ENCODE results near the gene TNNI3.
"Not testable (repeated sequence)": the region's sequence is repeated elsewhere in the genome, so short reads cannot be mapped to it uniquely, and the experiment has no call there.

TNNI3 gene

GRCh38 chr19:55113570-55114039, 43.9 kb downstream of the TNNI3 start:
- no peak for DNase-seq (ENCODE audit: low read depth in 3 of 3)

- no peak for DNase-seq (ENCODE audit: low read depth in 3 of 3)
Observed at GRCh38 chr19:55112777-55113569, 44.6 kb downstream of the TNNI3 start.

- no peak for DNase-seq (ENCODE audit: low read depth in 3 of 3)
Observed at GRCh38 chr19:55112246-55112776, 45.2 kb downstream of the TNNI3 start.

- no peak for DNase-seq (ENCODE audit: low read depth in 3 of 3)
Observed at GRCh38 chr19:55111238-55111831, 46.2 kb downstream of the TNNI3 start.

- DNase-seq (ENCODE audit: low read depth in 3 of 3), result no peak
Observed at GRCh38 chr19:55109527-55110291, 47.8 kb downstream of the TNNI3 start.

- DNase-seq (ENCODE audit: low read depth in 3 of 3), result not testable (repeated sequence)
Observed at GRCh38 chr19:55107252-55107651, 50.3 kb downstream of the TNNI3 start.

- no peak for DNase-seq (ENCODE audit: low read depth in 3 of 3)
Observed at GRCh38 chr19:55106591-55106990, 50.9 kb downstream of the TNNI3 start.

- DNase-seq (ENCODE audit: low read depth in 3 of 3), result no peak
Observed at GRCh38 chr19:55105237-55105636, 52.3 kb downstream of the TNNI3 start.

- no peak for DNase-seq (ENCODE audit: low read depth in 3 of 3)
Observed at GRCh38 chr19:55103190-55103589, 54.3 kb downstream of the TNNI3 start.

Measured in stimulated activated CD4-positive, alpha-beta T cell treated with anti-CD3 and anti-CD28 coated beads, TNF-alpha, amount 100 ng/mL, for 24 hours (primary cell).